Adipocyte (in vitro differentiated cells): ENCODE data around the gene ZNHIT1.

Experiments used
- DNase-seq: peaks from one replicate; pipeline ENCODE4 v3.0.0-alpha.2; 2015; ENCODE audit warnings: low read depth
- H3K27me3 ChIP-seq: replicated peaks from 2 replicates; pipeline ENCODE4 v1.7.0; 2013; ENCODE audit warnings: mild to moderate bottlenecking, low read length, moderate library complexity; ENCODE audit not compliant: control insufficient read depth, insufficient read depth
- H3K36me3 ChIP-seq: 2 replicates; pipeline ENCODE4 v1.7.0; 2013; ENCODE audit warnings: low read length, mild to moderate bottlenecking, moderate library complexity; ENCODE audit not compliant: control insufficient read depth, insufficient read depth, severe bottlenecking
- H3K4me1 ChIP-seq: 2 replicates; pipeline ENCODE4 v1.7.0; 2013; ENCODE audit warnings: mild to moderate bottlenecking, low read length, moderate library complexity; ENCODE audit not compliant: control insufficient read depth, insufficient read depth
- H3K4me3 ChIP-seq: 2 replicates; pipeline ENCODE4 v1.7.0; 2013; ENCODE audit warnings: mild to moderate bottlenecking, low read length, moderate library complexity
- H3K9ac ChIP-seq: 2 replicates; pipeline ENCODE4 v1.7.0; 2013; ENCODE audit warnings: mild to moderate bottlenecking, low read length, moderate library complexity
- H3K9me3 ChIP-seq: 2 replicates; pipeline ENCODE4 v1.7.0; 2013; ENCODE audit warnings: mild to moderate bottlenecking, low read length, moderate library complexity; ENCODE audit not compliant: control insufficient read depth

Gene ZNHIT1

GRCh38 chr7:101174322-101174854, 43.6 kb upstream of the ZNHIT1 start:
- Histone ChIP-seq H3K9ac (no peak overlapping the region), H3K9me3 (no peaks in the 10 kb centered on the region), H3K27me3 (peaks cover 82% of the 10 kb centered on the region), H3K4me3 (no peak overlapping the region), H3K4me1 (peaks cover 11% of the 10 kb centered on the region), H3K36me3 (no peaks in the 10 kb centered on the region)
- DNase-seq, result no peak

GRCh38 chr7:101175664-101176063, 42.3 kb upstream of the ZNHIT1 start:
- DNase-seq, result no peak
- Histone ChIP-seq H3K9ac (no peak overlapping the region), H3K4me3 (no peak overlapping the region), H3K27me3 (peaks cover 77% of the 10 kb centered on the region), H3K9me3 (no peaks in the 10 kb centered on the region), H3K4me1 (peaks cover 7% of the 10 kb centered on the region), H3K36me3 (no peaks in the 10 kb centered on the region)

- DNase-seq, result no peak
- Histone ChIP-seq H3K36me3 (no peaks in the 10 kb centered on the region), H3K4me1 (peaks cover 7% of the 10 kb centered on the region), H3K9ac (no peak overlapping the region), H3K9me3 (no peaks in the 10 kb centered on the region), H3K27me3 (peaks cover 62% of the 10 kb centered on the region), H3K4me3 (no peak overlapping the region)
These were observed 40.3 kb upstream of the ZNHIT1 start for GRCh38 chr7:101177644-101178043.

- no peaks in the 10 kb centered on the region for H3K36me3 ChIP-seq
- H3K9ac ChIP-seq, result no peak overlapping the region
- no peaks in the 10 kb centered on the region for H3K4me1 ChIP-seq
- DNase-seq, result no peak
- H3K9me3 ChIP-seq, result no peaks in the 10 kb centered on the region
- no peak overlapping the region for H3K4me3 ChIP-seq
- H3K27me3 ChIP-seq, result peaks cover 51% of the 10 kb centered on the region
These were observed 38.8 kb upstream of the ZNHIT1 start for GRCh38 chr7:101179117-101179516.

GRCh38 chr7:101179713-101180112, 38.3 kb upstream of the ZNHIT1 start:
- Histone ChIP-seq H3K36me3 (no peaks in the 10 kb centered on the region), H3K9ac (no peak overlapping the region), H3K9me3 (no peaks in the 10 kb centered on the region), H3K4me3 (no peak overlapping the region), H3K4me1 (no peaks in the 10 kb centered on the region), H3K27me3 (peaks cover 46% of the 10 kb centered on the region)
- DNase-seq, result no peak

- H3K36me3 ChIP-seq, result no peaks in the 10 kb centered on the region
- no peaks in the 10 kb centered on the region for H3K4me1 ChIP-seq
- H3K27me3 ChIP-seq, result peaks cover 42% of the 10 kb centered on the region
- no peak for DNase-seq
- H3K9ac ChIP-seq, result no peak within 1 kb of the TSS
- no peak within 1 kb of the TSS for H3K4me3 ChIP-seq
- H3K9me3 ChIP-seq, result no peaks in the 10 kb centered on the region
These were observed 37.7 kb upstream of the ZNHIT1 start, which contains the start of gene NAT16 for GRCh38 chr7:101180130-101180755. TSS of gene NAT16 (minus strand) at chr7:101180293. CDS start at chr7:101174807, 5,486 bp downstream.

- H3K4me1 ChIP-seq, result no peaks in the 10 kb centered on the region
- H3K4me3 ChIP-seq, result no peak overlapping the region
- no peaks in the 10 kb centered on the region for H3K36me3 ChIP-seq
- H3K9ac ChIP-seq, result no peak overlapping the region
- H3K9me3 ChIP-seq, result no peaks in the 10 kb centered on the region
- peaks cover 13% of the 10 kb centered on the region for H3K27me3 ChIP-seq
- peak; percentile 34 for DNase-seq
These were observed 32.6 kb upstream of the ZNHIT1 start for GRCh38 chr7:101185258-101185839.

GRCh38 chr7:101186194-101186593, 31.8 kb upstream of the ZNHIT1 start:
- no peak for DNase-seq
- Histone ChIP-seq H3K4me3 (no peak overlapping the region), H3K9ac (no peak overlapping the region), H3K27me3 (peaks cover 11% of the 10 kb centered on the region), H3K4me1 (no peaks in the 10 kb centered on the region), H3K36me3 (no peaks in the 10 kb centered on the region), H3K9me3 (no peaks in the 10 kb centered on the region)

- peaks cover 13% of the 10 kb centered on the region for H3K27me3 ChIP-seq
- no peaks in the 10 kb centered on the region for H3K36me3 ChIP-seq
- no peak for DNase-seq
- H3K4me3 ChIP-seq, result no peak overlapping the region
- H3K9ac ChIP-seq, result no peak overlapping the region
- H3K4me1 ChIP-seq, result no peaks in the 10 kb centered on the region
- H3K9me3 ChIP-seq, result no peaks in the 10 kb centered on the region
These were observed 31.0 kb upstream of the ZNHIT1 start for GRCh38 chr7:101186844-101187428.

GRCh38 chr7:101189109-101189508, 28.9 kb upstream of the ZNHIT1 start:
- H3K4me3 ChIP-seq, result no peak overlapping the region
- DNase-seq, result no peak

GRCh38 chr7:101195884-101196283, 22.1 kb upstream of the ZNHIT1 start:
- H3K9ac ChIP-seq, result no peak overlapping the region
- no peak for DNase-seq
- H3K36me3 ChIP-seq, result no peaks in the 10 kb centered on the region
- no peaks in the 10 kb centered on the region for H3K9me3 ChIP-seq
- peaks cover 25% of the 10 kb centered on the region for H3K27me3 ChIP-seq
- no peaks in the 10 kb centered on the region for H3K4me1 ChIP-seq
- no peak overlapping the region for H3K4me3 ChIP-seq

More at GRCh38 chr7:101189109-101189508, 28.9 kb upstream of the ZNHIT1 start:
- Histone ChIP-seq H3K27me3 (peaks cover 13% of the 10 kb centered on the region), H3K4me1 (no peaks in the 10 kb centered on the region), H3K9ac (no peak overlapping the region), H3K36me3 (no peaks in the 10 kb centered on the region), H3K9me3 (no peaks in the 10 kb centered on the region)
